Heart left ventricle (tissue), 16 donors: Measurements from ENCODE around the gene ANO2. TPM values are rescaled to one million over a fixed set of nuclear protein-coding genes. Genes with fewer than 3 reads are reported as not detected.
A peak's percentile ranks its signal among the peaks of the same experiment; 100 is the strongest.

Experiments used
- ATAC-seq, 4 donors: fragments of 200-7000 bp; cut with Tn5 transposase; one replicate each; pipeline ENCODE4 v1.9.1; 2020 to 2022; ENCODE audit warnings: moderate library complexity in 4 of 4, mild to moderate bottlenecking in 3 of 4, moderate number of reproducible peaks in 1 of 4
- DNase-seq, 5 donors: peaks; one replicate each; pipeline ENCODE4 v3.0.0-alpha.2; 2020
- H3K27ac ChIP-seq, 12 donors: fragments of 200-600 bp; sonication (generic) in 4 of 12; one replicate each; pipeline versions ENCODE4 v1.5.0 to v1.8.0; 2016 to 2022; ENCODE audit warnings: mild to moderate bottlenecking in 2 of 12
- H3K27me3 ChIP-seq, 9 donors: fragments of 200-600 bp; sonication (generic) in 2 of 9; one replicate each; pipeline versions ENCODE4 v1.5.1 to v1.8.0; 2016 to 2022; ENCODE audit warnings: mild to moderate bottlenecking in 3 of 9
- H3K36me3 ChIP-seq, 9 donors: fragments of 200-600 bp; sonication (generic) in 2 of 9; one replicate each; pipeline versions ENCODE4 v1.5.0 to v1.8.0; 2018 to 2022; ENCODE audit warnings: mild to moderate bottlenecking in 2 of 9
- H3K4me1 ChIP-seq, 12 donors: fragments of 200-600 bp; sonication (generic) in 4 of 12; one replicate each; pipeline versions ENCODE4 v1.5.0 to v1.8.0; 2016 to 2022; ENCODE audit warnings: mild to moderate bottlenecking in 3 of 12
- H3K4me3 ChIP-seq, 12 donors: fragments of 200-600 bp; sonication (generic) in 4 of 12; one replicate each; pipeline versions ENCODE4 v1.5.0 to v1.8.0; 2017 to 2022; ENCODE audit warnings: mild to moderate bottlenecking in 9 of 12, moderate library complexity in 4 of 12
- H3K9me3 ChIP-seq, 12 donors: fragments of 200-600 bp; sonication (generic) in 4 of 12; one replicate each; pipeline versions ENCODE4 v1.5.0 to v1.8.0; 2016 to 2022; ENCODE audit warnings: mild to moderate bottlenecking in 1 of 12
- POLR2A ChIP-seq, 2 donors: fragments of 450-650 bp; IDR thresholded peaks; one replicate each; pipeline ENCODE4 v1.6.1; 2017; ENCODE audit warnings: antibody characterized with exemption in 2 of 2, mild to moderate bottlenecking in 2 of 2, moderate library complexity in 2 of 2
- WGBS, 4 donors: extraction: QIAGEN DNeasy Blood & Tissue Kit in 2 of 4; methylation state at CpG; one replicate each; pipeline versions ENCODE4 v1.1.5 to v1.1.7; 2013 to 2018; 5-methylcytosine and 5-hydroxymethylcytosine counted together
- intact Hi-C, 10 donors: fragments of 100-400 bp; cut with DNase I; formaldehyde crosslinking; loops; one replicate each; pipeline versions ENCODE4 v1.11.1 to v1.14.2; 2022
- polyA plus RNA-seq, 2 donors: library from polyadenylated mRNA; stranded (reverse); fragments of 200-250 nt; gene quantifications; one replicate each; pipeline ENCODE4 v1.2.3, GENCODE V29; 2013
- total RNA-seq, 9 donors: library from RNA; depleted of rRNA in 2 of 9; stranded (reverse); fragments of >200 nt in 2 of 9; fragmentation: NEBNext Ultra II Directional in 3 of 9; extraction: Animal tissue kit (Norgen Biotek cat#: 25700) in 3 of 9; gene quantifications; one replicate each; pipeline versions ENCODE4 v1.1.0 to v1.2.4, GENCODE V29; 2016 to 2023
- TF ChIP-seq, protein P1 (sequence below), 12 donors: fragments of 200-600 bp; sonication (generic) in 4 of 12; IDR thresholded peaks; one replicate each; pipeline versions ENCODE4 v1.5.0 to v1.8.0; 2018 to 2022; ENCODE audit warnings: antibody characterized with exemption in 12 of 12, mild to moderate bottlenecking in 5 of 12
- donor health status: ischemic (EF 13 %, LVEDD 7.1; RV severe dilation, severe dysfunction).
- donor health status: healthy with polysubstance abuse.
- donor health status: DM: no; HTN: yes; CAD: no.
- donor health status: DM: no; HTN: no; CAD: no.
- donor health status: ischemic (EF 25% LVEDD 6.9; RV normal size, moderate dysfunction).
- donor health status: ischemic (EF 25% LVEDD 5.7; RV mildly dilated, moderate dysfunction).
- donor health status: healthy.
- donor health status: DM: yes; HTN: yes; CAD: no.
- donor health status: ischemic (EF 35%, LVEDD 5.7; RV mildly dilated, moderate dysfunction).
- donor health status: nonischemic (EF 11% LVEDD 7.7; RV severe dilation, severe dysfunction).
- donor health status: DM: yes; HTN: yes; CAD: no.
- donor health status: PGD.
- donor health status: ischemic (EF 29% LVEDD 5.4; RV normal size, mild dysfunction).
- donor health status: nonischemic (EF 23%, LVEDD 6.1; RV moderate dilation, normal function).

Gene ANO2
- total and polyA plus RNA-seq, 11 donors: 3.4 to 19.4 (median 9.4) TPM

DNA sequence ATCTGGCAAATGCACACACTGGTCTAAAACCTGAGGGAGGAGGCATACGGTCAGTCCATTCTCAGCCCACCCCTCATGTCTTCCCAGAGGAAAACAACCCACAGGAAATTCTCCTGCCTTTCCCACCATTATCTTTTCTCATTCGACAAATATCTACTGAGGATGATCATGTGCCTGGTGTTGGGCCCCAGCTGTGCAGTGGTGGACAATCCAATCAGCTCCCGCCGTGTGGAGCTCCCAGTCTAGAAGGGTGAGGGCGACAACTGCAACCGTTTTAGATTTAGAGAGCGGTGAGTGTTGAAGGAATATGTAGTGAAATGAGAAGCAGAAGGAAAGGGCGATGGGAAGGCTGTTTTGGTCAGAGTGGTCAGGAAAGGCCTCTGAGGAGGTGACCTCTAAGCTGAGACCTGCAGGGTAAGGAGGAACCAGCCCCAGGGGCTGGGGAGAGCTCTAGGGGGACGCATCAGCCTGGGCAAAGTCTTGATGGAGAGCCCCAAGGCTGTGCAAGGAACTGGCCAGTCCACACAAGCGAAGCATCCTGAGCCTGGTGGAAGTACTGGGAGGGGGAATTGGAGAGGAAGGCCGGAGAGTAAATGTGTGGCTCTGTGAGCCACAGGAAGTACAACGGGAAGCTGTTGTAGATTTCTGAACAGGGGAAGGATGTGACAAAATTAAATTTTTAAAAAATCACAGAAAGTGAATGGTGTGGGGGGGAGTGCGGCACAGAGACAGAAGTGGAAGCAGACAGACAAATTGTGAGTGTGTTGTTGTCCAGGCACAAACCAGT lies 320.4 kb downstream of the ANO2 start:
- no peaks in the 10 kb centered on the region for H3K9me3 ChIP-seq
- peak in 3 of 4 donors; percentile 49 to 89 (median 53) for ATAC-seq
- DNase-seq: peak in 1 of 5 donors; percentile 25
- no peak overlapping the region for H3K4me3 ChIP-seq
- H3K27me3 ChIP-seq: peaks cover 0 to 5% (median 0%) of the 10 kb centered on the region in 9 donors
- H3K36me3 ChIP-seq: no peaks in the 10 kb centered on the region
- H3K4me1 ChIP-seq: peaks cover 0 to 19% (median 2%) of the 10 kb centered on the region in 12 donors
- WGBS, 4 donors: 62 to 68% (median 67%) methylated on average over 13 of the region's 13 CpGs
- peak overlapping the region in 4 of 12 donors; percentile 21 to 63 (median 50) for H3K27ac ChIP-seq
- intact Hi-C loops: no loop called here
- TF ChIP-seq, protein P1, sequence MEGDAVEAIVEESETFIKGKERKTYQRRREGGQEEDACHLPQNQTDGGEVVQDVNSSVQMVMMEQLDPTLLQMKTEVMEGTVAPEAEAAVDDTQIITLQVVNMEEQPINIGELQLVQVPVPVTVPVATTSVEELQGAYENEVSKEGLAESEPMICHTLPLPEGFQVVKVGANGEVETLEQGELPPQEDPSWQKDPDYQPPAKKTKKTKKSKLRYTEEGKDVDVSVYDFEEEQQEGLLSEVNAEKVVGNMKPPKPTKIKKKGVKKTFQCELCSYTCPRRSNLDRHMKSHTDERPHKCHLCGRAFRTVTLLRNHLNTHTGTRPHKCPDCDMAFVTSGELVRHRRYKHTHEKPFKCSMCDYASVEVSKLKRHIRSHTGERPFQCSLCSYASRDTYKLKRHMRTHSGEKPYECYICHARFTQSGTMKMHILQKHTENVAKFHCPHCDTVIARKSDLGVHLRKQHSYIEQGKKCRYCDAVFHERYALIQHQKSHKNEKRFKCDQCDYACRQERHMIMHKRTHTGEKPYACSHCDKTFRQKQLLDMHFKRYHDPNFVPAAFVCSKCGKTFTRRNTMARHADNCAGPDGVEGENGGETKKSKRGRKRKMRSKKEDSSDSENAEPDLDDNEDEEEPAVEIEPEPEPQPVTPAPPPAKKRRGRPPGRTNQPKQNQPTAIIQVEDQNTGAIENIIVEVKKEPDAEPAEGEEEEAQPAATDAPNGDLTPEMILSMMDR (IDR thresholded peaks at IDR 0.05): no peak
- TF ChIP-seq POLR2A (IDR thresholded peaks at IDR 0.05): no peak

DNA sequence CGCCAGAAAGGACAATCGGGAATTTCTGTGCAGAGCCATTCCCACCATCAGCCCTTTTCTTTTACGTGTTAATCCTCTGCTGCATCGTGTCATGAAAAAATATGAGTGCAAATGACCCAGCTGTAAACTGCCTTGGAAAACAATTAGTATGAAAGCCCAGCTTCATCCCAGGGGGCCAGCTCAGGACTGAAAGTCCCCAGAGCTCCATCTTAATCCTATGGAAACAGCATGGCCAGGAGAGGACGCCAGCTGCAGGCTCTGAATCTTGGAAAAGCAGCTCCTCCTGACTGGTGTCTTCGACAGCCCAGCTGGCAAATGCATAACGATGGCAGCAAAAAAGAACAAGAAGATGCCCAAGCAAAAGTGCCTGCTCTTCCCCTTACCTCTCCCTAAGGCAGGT lies 321.6 kb downstream of the ANO2 start:
- ATAC-seq (no peak), DNase-seq (no peak)
- Histone ChIP-seq H3K27me3 (peaks cover 0 to 5% (median 0%) of the 10 kb centered on the region in 9 donors), H3K9me3 (no peaks in the 10 kb centered on the region), H3K36me3 (no peaks in the 10 kb centered on the region), H3K27ac (no peak overlapping the region), H3K4me3 (no peak overlapping the region), H3K4me1 (peaks cover 0 to 19% (median 2%) of the 10 kb centered on the region in 12 donors)
- TF ChIP-seq, protein P1 (IDR thresholded peaks at IDR 0.05): no peak
- no peak for TF ChIP-seq POLR2A (IDR thresholded peaks at IDR 0.05)
- intact Hi-C loops: no loop called here
- 70 to 88% (median 73%) methylated on average over 7 of the region's 7 CpGs for WGBS, 4 donors

DNA sequence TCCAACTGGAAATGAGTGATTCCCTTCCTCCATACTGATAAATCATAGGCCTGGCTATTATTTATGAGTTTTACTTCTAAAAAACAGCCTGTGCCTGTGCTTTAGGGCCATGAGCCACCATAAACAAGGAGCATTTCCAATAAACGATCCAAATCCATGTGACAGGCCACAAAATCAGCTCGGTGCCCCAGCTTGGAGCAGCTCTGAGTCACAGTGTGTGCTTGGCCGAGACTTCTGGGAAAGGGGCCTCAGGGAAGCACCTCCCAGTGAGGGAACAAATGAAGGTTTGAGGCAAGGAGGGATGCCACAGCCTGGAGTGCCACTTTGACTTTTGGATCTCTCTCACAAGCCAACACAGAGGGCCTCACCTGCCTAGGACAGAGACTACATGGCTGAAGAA lies 322.8 kb downstream of the ANO2 start:
- TF ChIP-seq, protein P1 (IDR thresholded peaks at IDR 0.05): no peak
- no peak for TF ChIP-seq POLR2A (IDR thresholded peaks at IDR 0.05)
- Histone ChIP-seq H3K27ac (no peak overlapping the region), H3K36me3 (no peaks in the 10 kb centered on the region), H3K4me1 (peaks cover 0 to 19% (median 2%) of the 10 kb centered on the region in 12 donors), H3K27me3 (peaks cover 0 to 5% (median 0%) of the 10 kb centered on the region in 9 donors), H3K9me3 (no peaks in the 10 kb centered on the region), H3K4me3 (no peak overlapping the region)
- no peak for DNase-seq
- WGBS, 4 donors: 68 to 87% (median 74%) methylated on average over 3 of the region's 3 CpGs
- ATAC-seq: no peak
- intact Hi-C loops: no loop called here

DNA sequence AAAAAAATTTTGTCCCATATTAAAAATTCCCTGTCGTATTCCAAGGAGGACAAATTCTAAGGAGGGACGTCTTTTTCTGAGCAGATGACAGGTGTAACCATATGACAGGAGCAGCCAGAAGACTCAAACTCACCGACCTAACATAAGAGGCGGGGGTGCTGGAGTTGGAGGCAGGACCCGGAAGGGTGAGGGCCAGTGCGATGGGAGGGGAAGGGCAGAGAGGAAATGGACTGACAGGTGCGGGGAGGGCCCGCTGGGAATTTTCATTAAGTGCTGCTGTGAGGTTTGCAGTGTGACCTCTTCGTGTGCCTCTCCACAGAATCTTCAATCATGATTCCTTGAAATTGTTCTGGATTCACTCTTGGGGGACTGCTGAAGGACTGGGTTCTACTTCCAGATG lies 323.7 kb downstream of the ANO2 start:
- Histone ChIP-seq H3K36me3 (no peaks in the 10 kb centered on the region), H3K27me3 (peaks cover 0 to 5% (median 0%) of the 10 kb centered on the region in 9 donors), H3K9me3 (no peaks in the 10 kb centered on the region), H3K4me3 (no peak overlapping the region), H3K27ac (no peak overlapping the region), H3K4me1 (peaks cover 0 to 19% (median 0%) of the 10 kb centered on the region in 12 donors)
- TF ChIP-seq, protein P1 (IDR thresholded peaks at IDR 0.05): no peak
- no peak for TF ChIP-seq POLR2A (IDR thresholded peaks at IDR 0.05)
- WGBS, 4 donors: 72 to 82% (median 77%) methylated on average over 9 of the region's 9 CpGs
- DNase-seq: no peak
- intact Hi-C loops: no loop called here
- ATAC-seq: no peak
